Activated CD4-positive, alpha-beta T cell treated with anti-CD3 and anti-CD28 coated beads, Interleukin-2, amount 10 ng/mL, durations not matched to agents 7 days and 5 days (primary cell): ENCODE data around the gene MRPL4. TPM values are rescaled to one million over a fixed set of nuclear protein-coding genes. Genes with fewer than 3 reads are reported as not detected.
A peak's percentile ranks its signal among the peaks of the same experiment; 100 is the strongest.

Experiments
- CTCF ChIA-PET: fragments of 350-600 bp; sonication (Branson Sonifier 250); formaldehyde crosslinking; loops from one replicate; lab custom pipeline; 2021; ENCODE audit warnings: antibody characterized with exemption; lab: Charles Lee
- POLR2A ChIA-PET: fragments of 350-600 bp; sonication (Branson Sonifier 250); formaldehyde crosslinking; loops from one replicate; lab custom pipeline; 2021; ENCODE audit warnings: antibody characterized with exemption; lab: Charles Lee
- DNase-seq: peaks from one replicate; pipeline ENCODE4 v3.0.0-alpha.2; 2020
- H3K27ac Mint-ChIP-seq: one replicate; pipeline ENCODE4 v1.8.0; 2021; ENCODE audit warnings: mild to moderate bottlenecking, moderate library complexity, mixed read lengths
- H3K27me3 Mint-ChIP-seq: one replicate; pipeline ENCODE4 v1.8.0; 2021; ENCODE audit warnings: mixed read lengths
- H3K36me3 Mint-ChIP-seq: one replicate; pipeline ENCODE4 v1.8.0; 2021; ENCODE audit warnings: low read depth, mixed read lengths
- H3K4me1 Mint-ChIP-seq: one replicate; pipeline ENCODE4 v1.8.0; 2021; ENCODE audit warnings: mixed read lengths
- H3K4me3 Mint-ChIP-seq: one replicate; pipeline ENCODE4 v1.8.0; 2021; ENCODE audit warnings: mild to moderate bottlenecking, moderate library complexity, mixed read lengths
- H3K9me3 Mint-ChIP-seq: one replicate; pipeline ENCODE4 v1.8.0; 2021; ENCODE audit warnings: mixed read lengths
- total RNA-seq, 2 experiments: library from RNA; stranded (reverse); gene quantifications; one replicate each; pipeline ENCODE4 v1.2.3, GENCODE V29; 2021

Gene MRPL4
- total RNA-seq, 2 experiments from 2014 or later, result 58.7 to 67.9 TPM

GRCh38 chr19:10222201-10222890, 29.7 kb upstream of the MRPL4 start:
- peaks cover 3% of the 10 kb centered on the region for H3K4me1 Mint-ChIP-seq
- no peak overlapping the region for H3K4me3 Mint-ChIP-seq
- H3K27ac Mint-ChIP-seq, result no peak overlapping the region
- POLR2A ChIA-PET, result interaction anchor here (0.6 kb wide), 1 partner anchor 15 kb away, joined by 3 read pairs; no protein-coding TSS in a partner anchor
- DNase-seq, result no peak
- H3K9me3 Mint-ChIP-seq, result no peaks in the 10 kb centered on the region
- CTCF ChIA-PET, result interaction anchor here (0.6 to 2.8 kb wide), 4 partner anchors 9 to 40 kb away, joined by 3 to 10 read pairs (median 4); no protein-coding TSS in a partner anchor
- H3K36me3 Mint-ChIP-seq, result no peaks in the 10 kb centered on the region
- no peaks in the 10 kb centered on the region for H3K27me3 Mint-ChIP-seq

DNA sequence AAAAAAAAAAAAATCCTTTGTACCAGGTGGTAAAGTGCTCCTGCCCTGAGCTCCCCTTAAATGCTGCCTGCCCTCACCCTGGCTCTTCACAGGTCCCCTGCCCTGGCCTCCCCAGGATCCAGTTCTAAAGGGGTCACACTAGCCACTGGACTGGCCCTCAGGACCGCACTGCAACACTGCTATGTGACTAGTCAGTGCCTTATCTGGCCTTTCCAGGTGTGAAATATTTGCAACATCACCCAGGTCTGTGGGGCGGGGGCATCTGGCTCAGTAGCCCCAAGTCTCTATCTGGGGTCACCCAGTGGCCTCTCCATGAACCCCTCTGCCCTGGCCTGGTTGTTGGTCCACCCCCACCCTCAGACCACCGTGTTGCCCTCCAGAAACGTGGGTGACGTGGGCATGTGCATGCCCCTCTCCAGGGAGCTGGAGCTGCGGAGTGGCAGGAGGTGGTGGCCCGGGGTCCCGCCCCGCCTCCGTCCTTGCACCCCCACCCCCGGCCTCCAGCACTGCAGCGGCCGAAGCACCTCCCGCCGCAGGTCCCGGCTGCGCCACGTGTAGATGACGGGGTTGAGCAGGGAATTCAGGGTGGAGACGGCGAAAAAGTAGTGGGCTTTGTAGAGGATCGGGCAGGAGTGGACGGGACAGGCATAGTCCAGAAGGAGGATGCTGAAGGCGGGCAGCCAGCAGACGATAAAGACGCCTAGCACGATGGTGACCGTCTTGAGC, 28.4 kb upstream of the MRPL4 start:
- no peak for DNase-seq
- ChIA-PET CTCF (interaction anchor here (0.6 to 2.8 kb wide), 5 partner anchors 10 to 168 kb away, joined by 3 to 10 read pairs (median 4); no protein-coding TSS in a partner anchor), POLR2A (no interaction called here)
- Mint-ChIP-seq H3K27me3 (no peaks in the 10 kb centered on the region), H3K4me3 (no peak overlapping the region), H3K9me3 (no peaks in the 10 kb centered on the region), H3K36me3 (no peaks in the 10 kb centered on the region), H3K4me1 (peaks cover 4% of the 10 kb centered on the region), H3K27ac (no peak overlapping the region)

- ChIA-PET CTCF (no interaction called here), POLR2A (no interaction called here)
- Mint-ChIP-seq H3K27me3 (no peaks in the 10 kb centered on the region), H3K4me1 (peaks cover 4% of the 10 kb centered on the region), H3K4me3 (no peak overlapping the region), H3K36me3 (no peaks in the 10 kb centered on the region), H3K27ac (no peak overlapping the region), H3K9me3 (no peaks in the 10 kb centered on the region)
- no peak for DNase-seq
Observed at GRCh38 chr19:10224337-10224736, 27.7 kb upstream of the MRPL4 start.

DNA sequence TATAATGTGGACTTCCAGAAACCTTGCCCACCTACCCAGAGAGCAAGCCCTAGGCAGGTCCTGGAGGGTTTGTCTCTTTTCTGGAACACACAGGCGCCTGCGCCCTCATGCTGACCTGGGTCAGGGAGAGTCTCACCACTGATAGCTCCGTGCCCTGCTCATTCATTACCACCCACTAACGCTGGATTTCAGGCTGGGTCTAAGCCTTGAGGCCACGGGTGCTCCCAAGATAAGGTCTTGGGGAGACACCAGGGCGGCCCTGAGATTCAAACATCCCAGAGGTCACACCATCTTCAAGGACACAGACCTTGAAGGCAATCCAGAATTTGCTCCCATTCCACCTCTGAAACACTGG, 26.0 kb upstream of the MRPL4 start:
- ChIA-PET CTCF (interaction anchor here (0.5 to 5.5 kb wide), 6 partner anchors 10 to 285 kb away, joined by 3 to 18 read pairs (median 4); partner anchors contain the start of genes CDC37 and EIF3G), POLR2A (no interaction called here)
- Mint-ChIP-seq H3K4me1 (peaks cover 11% of the 10 kb centered on the region), H3K27me3 (no peaks in the 10 kb centered on the region), H3K9me3 (no peaks in the 10 kb centered on the region), H3K4me3 (no peak overlapping the region), H3K27ac (no peak overlapping the region), H3K36me3 (no peaks in the 10 kb centered on the region)
- no peak for DNase-seq

GRCh38 chr19:10226376-10227025, 25.5 kb upstream of the MRPL4 start:
- no peak overlapping the region for H3K4me3 Mint-ChIP-seq
- H3K36me3 Mint-ChIP-seq, result no peaks in the 10 kb centered on the region
- H3K27ac Mint-ChIP-seq, result no peak overlapping the region
- CTCF ChIA-PET, result interaction anchor here (0.5 to 5.5 kb wide), 10 partner anchors 7 to 285 kb away, joined by 3 to 18 read pairs (median 3); partner anchors contain the start of gene EIF3G
- H3K9me3 Mint-ChIP-seq, result no peaks in the 10 kb centered on the region
- POLR2A ChIA-PET, result no interaction called here
- H3K27me3 Mint-ChIP-seq, result no peaks in the 10 kb centered on the region
- DNase-seq, result no peak
- peaks cover 11% of the 10 kb centered on the region for H3K4me1 Mint-ChIP-seq

DNA sequence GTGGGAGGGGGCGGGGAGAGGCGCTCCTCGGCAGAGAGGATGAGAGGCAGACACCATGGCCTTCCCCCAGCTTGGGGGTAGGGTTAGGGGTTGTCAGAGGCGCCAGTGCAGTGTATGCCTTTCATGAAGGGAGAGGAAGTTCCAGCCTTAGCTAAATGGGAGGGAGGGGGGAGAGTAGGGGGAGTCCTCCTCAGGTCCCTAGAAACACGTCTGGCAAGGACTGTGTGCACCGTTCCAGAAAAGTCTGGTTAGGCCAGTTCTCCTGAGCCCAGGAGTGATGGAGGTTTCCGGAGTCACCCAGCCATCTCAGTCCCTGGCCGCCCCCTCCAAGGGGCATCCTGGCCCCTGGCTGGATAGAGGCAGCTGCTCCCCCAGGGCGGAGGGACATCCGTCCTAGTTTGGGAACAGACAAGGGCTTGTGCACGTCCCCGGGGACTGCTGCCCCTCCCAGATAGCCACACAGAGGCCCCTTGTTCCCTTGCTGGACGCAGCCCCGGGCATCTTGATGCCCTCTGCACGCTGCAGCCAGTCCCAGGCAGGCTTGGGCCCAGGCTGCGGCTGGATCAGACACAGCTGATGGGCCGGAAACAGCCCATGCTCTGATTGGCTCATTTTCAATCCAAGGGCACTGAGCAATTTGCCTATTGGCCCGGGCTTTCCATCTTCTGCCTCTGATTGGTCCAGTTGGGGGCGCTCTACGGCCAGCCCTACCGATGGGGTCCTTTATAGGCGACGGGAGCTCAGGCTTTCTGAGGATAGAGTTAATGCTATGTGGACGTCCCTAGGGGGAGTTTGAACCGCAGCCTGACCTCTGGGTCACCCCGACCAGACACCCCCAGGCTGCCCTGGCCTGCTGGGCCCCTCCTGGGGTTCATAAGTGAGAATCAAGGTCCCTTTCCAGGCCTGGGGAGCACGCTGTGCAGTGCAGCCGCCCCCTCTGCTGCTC, 24.7 kb upstream of the MRPL4 start:
- CTCF ChIA-PET, result interaction anchor here (0.6 to 5.5 kb wide), 8 partner anchors 8 to 107 kb away, joined by 3 to 18 read pairs (median 3); no protein-coding TSS in a partner anchor
- Mint-ChIP-seq H3K36me3 (no peaks in the 10 kb centered on the region), H3K27me3 (no peaks in the 10 kb centered on the region), H3K9me3 (no peaks in the 10 kb centered on the region), H3K27ac (no peak overlapping the region), H3K4me3 (no peak overlapping the region), H3K4me1 (peaks cover 13% of the 10 kb centered on the region)
- POLR2A ChIA-PET, result no interaction called here
- DNase-seq, result no peak

DNA sequence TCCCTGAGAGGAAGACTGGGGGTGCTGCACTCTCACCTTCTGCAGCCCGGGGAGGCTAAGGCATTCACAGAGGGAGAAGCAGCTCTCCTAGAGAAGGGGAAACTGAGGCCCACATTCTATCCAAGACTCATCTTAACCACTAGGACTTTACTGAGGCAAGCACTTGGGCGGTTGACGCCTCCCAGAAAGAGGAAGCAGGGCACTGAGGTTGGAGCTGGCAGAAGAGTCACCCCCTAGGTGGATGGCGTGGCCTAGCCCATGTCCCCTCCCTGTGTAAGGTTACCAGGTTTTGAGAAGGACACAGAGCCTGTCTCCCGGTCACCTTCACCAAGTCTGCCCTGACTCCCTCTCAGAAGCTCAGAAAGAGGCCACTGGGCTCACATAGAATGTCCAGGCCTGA, 23.6 kb upstream of the MRPL4 start:
- Mint-ChIP-seq H3K36me3 (no peaks in the 10 kb centered on the region), H3K9me3 (no peaks in the 10 kb centered on the region), H3K4me3 (no peak overlapping the region), H3K27ac (no peak overlapping the region), H3K27me3 (no peaks in the 10 kb centered on the region), H3K4me1 (peaks cover 13% of the 10 kb centered on the region)
- POLR2A ChIA-PET, result interaction anchor here (1.1 kb wide), 1 partner anchor 22 kb away, joined by 3 read pairs; no protein-coding TSS in a partner anchor
- CTCF ChIA-PET, result interaction anchor here (0.9 to 5.5 kb wide), 10 partner anchors 9 to 108 kb away, joined by 3 to 18 read pairs (median 3); no protein-coding TSS in a partner anchor
- no peak for DNase-seq

GRCh38 chr19:10228920-10229319, 23.1 kb upstream of the MRPL4 start:
- H3K4me3 Mint-ChIP-seq, result peak overlapping the region; percentile 63
- H3K4me1 Mint-ChIP-seq, result peaks cover 13% of the 10 kb centered on the region
- no peaks in the 10 kb centered on the region for H3K27me3 Mint-ChIP-seq
- ChIA-PET POLR2A (interaction anchor here (1.1 kb wide), 1 partner anchor 21 kb away, joined by 3 read pairs; no protein-coding TSS in a partner anchor), CTCF (interaction anchor here (1.0 to 5.5 kb wide), 9 partner anchors 9 to 109 kb away, joined by 3 to 18 read pairs (median 3); no protein-coding TSS in a partner anchor)
- DNase-seq, result peak; percentile 57
- H3K36me3 Mint-ChIP-seq, result no peaks in the 10 kb centered on the region
- no peaks in the 10 kb centered on the region for H3K9me3 Mint-ChIP-seq
- peak overlapping the region; percentile 25 for H3K27ac Mint-ChIP-seq

DNA sequence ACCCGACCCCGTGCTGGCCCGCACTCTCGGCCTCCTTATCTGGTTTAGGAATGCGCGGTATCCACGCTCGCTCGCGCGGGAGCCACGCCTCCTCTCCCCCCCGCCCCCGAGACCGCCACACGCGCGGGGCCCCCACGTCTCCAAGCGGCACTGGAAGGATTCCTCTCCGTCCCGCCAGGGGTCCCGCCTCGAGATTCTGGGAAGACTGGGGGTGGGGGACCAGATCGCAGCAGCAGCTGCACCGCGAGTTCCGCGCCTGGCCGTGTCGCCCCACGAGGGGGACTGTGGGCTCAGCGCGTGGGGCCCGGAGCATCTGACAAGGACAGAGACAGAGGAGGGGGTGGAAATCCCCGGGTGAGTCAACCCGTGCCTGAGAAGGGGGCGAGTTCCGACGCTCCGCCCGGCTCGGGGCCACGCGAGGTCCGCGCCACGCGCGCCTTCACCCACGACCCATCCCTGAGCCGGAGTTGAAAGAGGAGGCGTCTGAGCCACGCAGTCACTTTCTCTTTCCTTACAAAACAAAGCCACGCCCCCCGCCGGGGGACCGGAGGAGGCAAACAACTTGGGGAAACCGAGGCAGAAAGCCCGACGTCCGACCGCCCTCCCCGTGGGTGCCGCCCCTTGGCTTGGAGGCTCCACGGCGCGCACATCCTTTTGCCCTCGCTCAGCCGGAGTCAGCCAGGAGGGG, 21.7 kb upstream of the MRPL4 start:
- no peaks in the 10 kb centered on the region for H3K9me3 Mint-ChIP-seq
- ChIA-PET POLR2A (no interaction called here), CTCF (interaction anchor here (1.6 to 5.5 kb wide), 2 partner anchors 20 to 28 kb away, joined by 6 to 18 read pairs; no protein-coding TSS in a partner anchor)
- H3K36me3 Mint-ChIP-seq, result no peaks in the 10 kb centered on the region
- peak overlapping the region; percentile 83 for H3K27ac Mint-ChIP-seq
- DNase-seq, result peak; percentile 56
- no peaks in the 10 kb centered on the region for H3K27me3 Mint-ChIP-seq
- H3K4me1 Mint-ChIP-seq, result peaks cover 18% of the 10 kb centered on the region
- peak overlapping the region; percentile 84 for H3K4me3 Mint-ChIP-seq

- peaks cover 25% of the 10 kb centered on the region for H3K4me1 Mint-ChIP-seq
- H3K27me3 Mint-ChIP-seq, result no peaks in the 10 kb centered on the region
- POLR2A ChIA-PET, result interaction anchor here (0.7 kb wide), 1 partner anchor 10 kb away, joined by 3 read pairs; no protein-coding TSS in a partner anchor
- no peaks in the 10 kb centered on the region for H3K36me3 Mint-ChIP-seq
- DNase-seq, result peak; percentile 60
- H3K9me3 Mint-ChIP-seq, result no peaks in the 10 kb centered on the region
- peak within 1 kb of the TSS; percentile 83 for H3K27ac Mint-ChIP-seq
- CTCF ChIA-PET, result no interaction called here
- H3K4me3 Mint-ChIP-seq, result peak within 1 kb of the TSS; percentile 84
Observed at GRCh38 chr19:10230861-10231611, 21.0 kb upstream of the MRPL4 start, which contains the start of gene S1PR2. Gene S1PR2 (minus strand): TSS chr19:10231331. CDS start chr19:10224905, 6,426 bp downstream.
